ENCODE data around the gene KLRF1. TPM values are rescaled to one million over a fixed set of nuclear protein-coding genes. Genes with fewer than 3 reads are reported as not detected.

The KLRF1 gene
- total RNA-seq, 1 experiment from 2014 or later: not detected

DNA sequence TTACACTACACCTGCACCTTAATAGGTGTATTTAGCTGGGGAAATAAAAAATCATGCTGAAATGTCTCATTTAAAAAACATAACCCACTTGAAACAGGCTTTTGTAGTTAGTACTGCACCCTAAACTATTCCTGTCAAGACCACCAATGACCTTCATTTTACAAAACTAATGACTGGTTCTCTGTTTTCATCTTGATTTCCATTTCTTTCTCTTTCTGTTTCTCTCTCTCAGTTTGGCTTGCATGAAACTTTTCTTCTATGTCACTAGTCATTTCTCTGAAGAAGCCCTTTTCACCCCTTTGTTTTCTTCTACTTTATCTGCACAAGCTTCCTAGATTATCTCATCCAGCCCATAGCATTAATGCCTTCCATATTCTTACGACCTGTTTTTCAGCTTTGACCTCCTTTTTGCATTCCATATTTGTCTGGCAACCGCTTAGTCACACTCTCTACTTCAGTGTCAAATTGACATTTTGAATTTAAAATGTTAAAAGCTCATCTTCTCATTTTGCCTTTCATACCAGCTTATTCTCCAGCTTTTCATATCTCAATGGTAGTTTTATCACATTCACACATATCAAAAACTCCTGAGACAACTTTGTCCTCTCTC lies 32.7 kb upstream of the KLRF1 start:
- CTCF ChIA-PET: interaction anchor here (0.8 kb wide), 1 partner anchor 44 kb away, joined by 3 read pairs; no protein-coding TSS in a partner anchor
- DNase-seq (ENCODE audit: low read depth, low spot score) (no peak), ATAC-seq (no peak)
- POLR2A ChIA-PET: no interaction called here
- no peak overlapping the region for H2AFZ ChIP-seq (ENCODE audit: low read depth, low read length, poor library complexity, severe bottlenecking)
- no peaks in the 10 kb centered on the region for H4K20me1 ChIP-seq (ENCODE audit: insufficient read depth)
- TF ChIP-seq ELF1 (IDR thresholded peaks at IDR 0.05; ENCODE audit: borderline replicate concordance, low read depth) (no peak), RAD21 (IDR thresholded peaks at IDR 0.05; ENCODE audit: low read depth) (no peak), CEBPB (IDR thresholded peaks at IDR 0.05; ENCODE audit: low read depth) (no peak), SIN3A (IDR thresholded peaks at IDR 0.05; ENCODE audit: low read depth) (no peak), SP1 (IDR thresholded peaks at IDR 0.05; ENCODE audit: low read depth) (no peak), CBX3 (IDR thresholded peaks at IDR 0.05; ENCODE audit: low read depth) (no peak), YY1 (IDR thresholded peaks at IDR 0.05; ENCODE audit: extremely low read depth, insufficient replicate concordance, low read depth, low read length) (no peak), EGR1 (IDR thresholded peaks at IDR 0.05; ENCODE audit: low read depth) (no peak), JUND (IDR thresholded peaks at IDR 0.05) (no peak), EZH2 (IDR thresholded peaks at IDR 0.05) (no peak), EZH2phosphoT487 (IDR thresholded peaks at IDR 0.05; ENCODE audit: borderline replicate concordance) (no peak)
- TF ChIP-seq, protein P1, sequence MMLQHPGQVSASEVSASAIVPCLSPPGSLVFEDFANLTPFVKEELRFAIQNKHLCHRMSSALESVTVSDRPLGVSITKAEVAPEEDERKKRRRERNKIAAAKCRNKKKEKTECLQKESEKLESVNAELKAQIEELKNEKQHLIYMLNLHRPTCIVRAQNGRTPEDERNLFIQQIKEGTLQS (IDR thresholded peaks at IDR 0.05): no peak
- TF ChIP-seq, protein P2, sequence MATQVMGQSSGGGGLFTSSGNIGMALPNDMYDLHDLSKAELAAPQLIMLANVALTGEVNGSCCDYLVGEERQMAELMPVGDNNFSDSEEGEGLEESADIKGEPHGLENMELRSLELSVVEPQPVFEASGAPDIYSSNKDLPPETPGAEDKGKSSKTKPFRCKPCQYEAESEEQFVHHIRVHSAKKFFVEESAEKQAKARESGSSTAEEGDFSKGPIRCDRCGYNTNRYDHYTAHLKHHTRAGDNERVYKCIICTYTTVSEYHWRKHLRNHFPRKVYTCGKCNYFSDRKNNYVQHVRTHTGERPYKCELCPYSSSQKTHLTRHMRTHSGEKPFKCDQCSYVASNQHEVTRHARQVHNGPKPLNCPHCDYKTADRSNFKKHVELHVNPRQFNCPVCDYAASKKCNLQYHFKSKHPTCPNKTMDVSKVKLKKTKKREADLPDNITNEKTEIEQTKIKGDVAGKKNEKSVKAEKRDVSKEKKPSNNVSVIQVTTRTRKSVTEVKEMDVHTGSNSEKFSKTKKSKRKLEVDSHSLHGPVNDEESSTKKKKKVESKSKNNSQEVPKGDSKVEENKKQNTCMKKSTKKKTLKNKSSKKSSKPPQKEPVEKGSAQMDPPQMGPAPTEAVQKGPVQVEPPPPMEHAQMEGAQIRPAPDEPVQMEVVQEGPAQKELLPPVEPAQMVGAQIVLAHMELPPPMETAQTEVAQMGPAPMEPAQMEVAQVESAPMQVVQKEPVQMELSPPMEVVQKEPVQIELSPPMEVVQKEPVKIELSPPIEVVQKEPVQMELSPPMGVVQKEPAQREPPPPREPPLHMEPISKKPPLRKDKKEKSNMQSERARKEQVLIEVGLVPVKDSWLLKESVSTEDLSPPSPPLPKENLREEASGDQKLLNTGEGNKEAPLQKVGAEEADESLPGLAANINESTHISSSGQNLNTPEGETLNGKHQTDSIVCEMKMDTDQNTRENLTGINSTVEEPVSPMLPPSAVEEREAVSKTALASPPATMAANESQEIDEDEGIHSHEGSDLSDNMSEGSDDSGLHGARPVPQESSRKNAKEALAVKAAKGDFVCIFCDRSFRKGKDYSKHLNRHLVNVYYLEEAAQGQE (IDR thresholded peaks at IDR 0.05; ENCODE audit: low read depth): no peak
- TF ChIP-seq, protein P3, sequence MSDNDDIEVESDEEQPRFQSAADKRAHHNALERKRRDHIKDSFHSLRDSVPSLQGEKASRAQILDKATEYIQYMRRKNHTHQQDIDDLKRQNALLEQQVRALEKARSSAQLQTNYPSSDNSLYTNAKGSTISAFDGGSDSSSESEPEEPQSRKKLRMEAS (IDR thresholded peaks at IDR 0.05): no peak
- H3K27me3 ChIP-seq (ENCODE audit: insufficient read depth, low read length): peaks cover 39% of the 10 kb centered on the region
- H3K9me3 ChIP-seq (ENCODE audit: control insufficient read depth in 1 of 2, insufficient read depth in 1 of 2, low read depth in 1 of 2, low read length in 2 of 2): no peaks in the 10 kb centered on the region
- no peak overlapping the region for H3K4me2 ChIP-seq (ENCODE audit: low read length)
- no peaks in the 10 kb centered on the region for H3K79me2 ChIP-seq (ENCODE audit: insufficient read depth, low read length)
- H3K27ac ChIP-seq (ENCODE audit: low read depth, low read length): no peak overlapping the region
- H3K9ac ChIP-seq (ENCODE audit: low read length): no peak overlapping the region
- BruUV-seq (replicated peaks): no TSS peak
- H3K4me3 ChIP-seq (replicated peaks in 1 of 2; ENCODE audit: low read depth in 1 of 2, low read length in 2 of 2): no peak overlapping the region
- RAD21 ChIA-PET (ENCODE audit: low non-redundant PET in 1 of 2, low total read pairs in 2 of 2, uncharacterized antibody in 2 of 2, unreplicated experiment in 2 of 2): no interaction called here
- H3K36me3 ChIP-seq (ENCODE audit: control insufficient read depth in 1 of 2, insufficient read depth in 2 of 2, low read length in 2 of 2): no peaks in the 10 kb centered on the region
- no peaks in the 10 kb centered on the region for H3K9me2 ChIP-seq (ENCODE audit: insufficient read depth)
- no peaks in the 10 kb centered on the region for H3K4me1 ChIP-seq (ENCODE audit: control insufficient read depth in 1 of 2, insufficient read depth in 2 of 2, low read length in 2 of 2)
- intact Hi-C loops (cut with micrococcal nuclease): no loop called here
